ENCODE data around the gene ZNF524. TPM values are rescaled to one million over a fixed set of nuclear protein-coding genes. Genes with fewer than 3 reads are reported as not detected.

Gene ZNF524
- polyA plus RNA-seq, 1 experiment: 2.6 TPM

GRCh38 chr19:55590617-55591016, 9.5 kb upstream of the ZNF524 start:
- TF ChIP-seq CTCF (IDR thresholded peaks at IDR 0.05; ENCODE audit: low read depth, low read length): no peak
- H3K27ac ChIP-seq (ENCODE audit: low read depth, low read length): no peak overlapping the region
- no peak overlapping the region for H3K4me3 ChIP-seq (ENCODE audit: low read depth, low read length)
- H3K9me3 ChIP-seq (ENCODE audit: control insufficient read depth, insufficient read depth, low read length): no peaks in the 10 kb centered on the region
- H3K27me3 ChIP-seq (ENCODE audit: control insufficient read depth, insufficient read depth, low read length): no peaks in the 10 kb centered on the region
- no peak for DNase-seq (ENCODE audit: low read depth, low spot score)
- POLR2A ChIA-PET: interaction anchor here (1.0 kb wide), 1 partner anchor 9 kb away, joined by 3 read pairs; the partner anchor contains the start of gene FIZ1
- CTCF ChIA-PET: no interaction called here

GRCh38 chr19:55591555-55591954, 8.5 kb upstream of the ZNF524 start:
- H3K9me3 ChIP-seq (ENCODE audit: control insufficient read depth, insufficient read depth, low read length): no peaks in the 10 kb centered on the region
- ChIA-PET CTCF (no interaction called here), POLR2A (no interaction called here)

GRCh38 chr19:55592391-55593090, 7.5 kb upstream of the ZNF524 start:
- no peak for DNase-seq (ENCODE audit: low read depth, low spot score)
- Histone ChIP-seq H3K27ac (ENCODE audit: low read depth, low read length) (no peak overlapping the region), H3K27me3 (ENCODE audit: control insufficient read depth, insufficient read depth, low read length) (no peaks in the 10 kb centered on the region), H3K9me3 (ENCODE audit: control insufficient read depth, insufficient read depth, low read length) (peaks cover 3% of the 10 kb centered on the region; the same call in 1 of the 2 replicates), H3K4me3 (ENCODE audit: low read depth, low read length) (no peak overlapping the region)
- POLR2A ChIA-PET: no interaction called here
- TF ChIP-seq CTCF (IDR thresholded peaks at IDR 0.05; ENCODE audit: low read depth, low read length): no peak
- CTCF ChIA-PET: no interaction called here

More at GRCh38 chr19:55591555-55591954, 8.5 kb upstream of the ZNF524 start:
- Histone ChIP-seq H3K4me3 (ENCODE audit: low read depth, low read length) (no peak overlapping the region), H3K27ac (ENCODE audit: low read depth, low read length) (no peak overlapping the region), H3K27me3 (ENCODE audit: control insufficient read depth, insufficient read depth, low read length) (no peaks in the 10 kb centered on the region)
- no peak for DNase-seq (ENCODE audit: low read depth, low spot score)
- no peak for TF ChIP-seq CTCF (IDR thresholded peaks at IDR 0.05; ENCODE audit: low read depth, low read length)

- Histone ChIP-seq H3K27me3 (ENCODE audit: control insufficient read depth, insufficient read depth, low read length) (no peaks in the 10 kb centered on the region), H3K9me3 (ENCODE audit: control insufficient read depth, insufficient read depth, low read length) (peaks cover 3% of the 10 kb centered on the region; the same call in 1 of the 2 replicates), H3K27ac (ENCODE audit: low read depth, low read length) (no peak overlapping the region), H3K4me3 (ENCODE audit: low read depth, low read length) (no peak overlapping the region)
- POLR2A ChIA-PET: no interaction called here
- TF ChIP-seq CTCF (IDR thresholded peaks at IDR 0.05; ENCODE audit: low read depth, low read length): no peak
- DNase-seq (ENCODE audit: low read depth, low spot score): no peak
- CTCF ChIA-PET: interaction anchor here (0.7 to 1.5 kb wide), 2 partner anchors 40 to 126 kb away, joined by 4 to 11 read pairs; no protein-coding TSS in a partner anchor
Observed at GRCh38 chr19:55593096-55593772, 6.9 kb upstream of the ZNF524 start.

- DNase-seq (ENCODE audit: low read depth, low spot score): no peak
- Histone ChIP-seq H3K9me3 (ENCODE audit: control insufficient read depth, insufficient read depth, low read length) (peaks cover 3% of the 10 kb centered on the region; the same call in 1 of the 2 replicates), H3K4me3 (ENCODE audit: low read depth, low read length) (no peak overlapping the region), H3K27me3 (ENCODE audit: control insufficient read depth, insufficient read depth, low read length) (no peaks in the 10 kb centered on the region), H3K27ac (ENCODE audit: low read depth, low read length) (no peak overlapping the region)
- ChIA-PET CTCF (interaction anchor here (0.8 to 1.1 kb wide), 2 partner anchors 11 to 58 kb away, joined by 3 read pairs; no protein-coding TSS in a partner anchor), POLR2A (interaction anchor here (0.7 kb wide), 1 partner anchor 78 kb away, joined by 5 read pairs; no protein-coding TSS in a partner anchor)
- TF ChIP-seq CTCF (IDR thresholded peaks at IDR 0.05; ENCODE audit: low read depth, low read length): no peak
Observed at GRCh38 chr19:55594996-55595545, 5.0 kb upstream of the ZNF524 start.

All from AG04450 (cell line).